Smooth muscle cell (in vitro differentiated cells): Measurements from ENCODE around the gene NUDT13. TPM values are rescaled to one million over a fixed set of nuclear protein-coding genes. Genes with fewer than 3 reads are reported as not detected.

Source experiments
- DNase-seq: peaks from one replicate; lab custom pipeline; 2025; ENCODE audit not compliant: unreplicated experiment; lab: John Stamatoyannopoulos, UW
- H2AFZ ChIP-seq: fragments of 200-600 bp; sonication (generic); 2 replicates; pipeline ENCODE4 v1.6.0; 2016; ENCODE audit warnings: antibody characterized with exemption, low read depth, mild to moderate bottlenecking
- H3F3A ChIP-seq: fragments of 200-600 bp; sonication (generic); 2 replicates; pipeline ENCODE4 v1.6.0; 2017; ENCODE audit warnings: antibody characterized with exemption, low read depth
- H3K27ac ChIP-seq: fragments of 200-600 bp; sonication (generic); 2 replicates; pipeline ENCODE4 v1.5.1; 2016; ENCODE audit warnings: low read depth, mild to moderate bottlenecking
- H3K27me3 ChIP-seq: fragments of 200-600 bp; sonication (generic); 2 replicates; pipeline ENCODE4 v1.6.1; 2016; ENCODE audit warnings: low read depth, mild to moderate bottlenecking
- H3K36me3 ChIP-seq: fragments of 200-600 bp; sonication (generic); 2 replicates; pipeline ENCODE4 v1.5.1; 2016; ENCODE audit warnings: low read depth
- H3K4me1 ChIP-seq: fragments of 200-600 bp; sonication (generic); 2 replicates; pipeline ENCODE4 v1.5.1; 2016; ENCODE audit warnings: low read depth
- H3K4me2 ChIP-seq: fragments of 200-600 bp; sonication (generic); 2 replicates; pipeline ENCODE4 v1.6.0; 2016; ENCODE audit warnings: mild to moderate bottlenecking
- H3K4me3 ChIP-seq: fragments of 200-600 bp; sonication (generic); 2 replicates; pipeline ENCODE4 v1.5.1; 2016; ENCODE audit warnings: mild to moderate bottlenecking
- H3K79me2 ChIP-seq: fragments of 200-600 bp; sonication (generic); 2 replicates; pipeline ENCODE4 v1.6.0; 2016; ENCODE audit warnings: low read depth, mild to moderate bottlenecking
- H3K9ac ChIP-seq: fragments of 200-600 bp; sonication (generic); 2 replicates; pipeline ENCODE4 v1.6.0; 2016; ENCODE audit warnings: low read depth
- H3K9me3 ChIP-seq: fragments of 200-600 bp; sonication (generic); replicated peaks from 2 replicates; pipeline ENCODE4 v1.5.1; 2016; ENCODE audit warnings: low read depth
- H4K20me1 ChIP-seq: fragments of 200-600 bp; sonication (generic); 2 replicates; pipeline ENCODE4 v1.6.0; 2016; ENCODE audit warnings: low read depth
- CTCF ChIP-seq: fragments of 200-600 bp; sonication (generic); IDR thresholded peaks from 2 replicates; pipeline ENCODE4 v1.5.1; 2017; ENCODE audit warnings: borderline replicate concordance, mild to moderate bottlenecking, antibody characterized with exemption; ENCODE audit not compliant: insufficient read depth, poor library complexity, severe bottlenecking
- WGBS: methylation state at CpG from one replicate; pipeline ENCODE4 v1.1.7; 2016; ENCODE audit warnings: low lambda C conversion rate; 5-methylcytosine and 5-hydroxymethylcytosine counted together
- polyA plus RNA-seq: library from polyadenylated mRNA; unstranded; fragments of >200 nt; fragmentation: Nextera tagmentation; extraction: Ambion mirVana; gene quantifications from 2 replicates; pipeline ENCODE4 v1.2.1, GENCODE V29; 2016
- small RNA-seq: library from RNA; depleted of rRNA; stranded (forward); fragments of <200 nt; gene quantifications from one replicate; pipeline ENCODE3, GENCODE V24; 2014
- total RNA-seq: library from RNA; depleted of rRNA; stranded (reverse); fragments of >200 nt; gene quantifications from 2 replicates; pipeline ENCODE4 v1.2.3, GENCODE V29; 2014

Gene NUDT13
- total and polyA plus RNA-seq, 2 experiments from 2014 or later: 0.36 to 1.7 TPM

- H3K4me2 ChIP-seq: no peak overlapping the region
- peaks cover 9% of the 10 kb centered on the region for H4K20me1 ChIP-seq
- DNase-seq: no peak
- H2AFZ ChIP-seq: no peak overlapping the region
- H3K27me3 ChIP-seq: no peaks in the 10 kb centered on the region
- H3K36me3 ChIP-seq: no peaks in the 10 kb centered on the region
- 96% methylated on average over 3 of the region's 3 CpGs for WGBS
- no peak overlapping the region for H3K9ac ChIP-seq
- TF ChIP-seq CTCF: no peak
- H3K79me2 ChIP-seq: peaks cover 46% of the 10 kb centered on the region
- H3F3A ChIP-seq: peaks cover 3% of the 10 kb centered on the region
- H3K9me3 ChIP-seq: no peaks in the 10 kb centered on the region
- H3K27ac ChIP-seq: no peak overlapping the region
- H3K4me3 ChIP-seq: peak overlapping the region; percentile 69
- H3K4me1 ChIP-seq: no peaks in the 10 kb centered on the region
Measured at GRCh38 chr10:73169320-73169719, 59.1 kb downstream of the NUDT13 start.

GRCh38 chr10:73172867-73173266 lies 62.6 kb downstream of the NUDT13 start:
- H3K36me3 ChIP-seq: no peaks in the 10 kb centered on the region
- no peaks in the 10 kb centered on the region for H3K27me3 ChIP-seq
- H3K27ac ChIP-seq: no peak overlapping the region
- H3F3A ChIP-seq: no peaks in the 10 kb centered on the region
- no peak overlapping the region for H2AFZ ChIP-seq
- no peak for TF ChIP-seq CTCF
- no peak overlapping the region for H3K9ac ChIP-seq
- H4K20me1 ChIP-seq: no peaks in the 10 kb centered on the region
- H3K79me2 ChIP-seq: peaks cover 14% of the 10 kb centered on the region
- no peaks in the 10 kb centered on the region for H3K9me3 ChIP-seq
- no peak overlapping the region for H3K4me3 ChIP-seq
- H3K4me2 ChIP-seq: no peak overlapping the region
- no peak for DNase-seq
- no peaks in the 10 kb centered on the region for H3K4me1 ChIP-seq

GRCh38 chr10:73174148-73174925 lies 64.1 kb downstream of the NUDT13 start:
- WGBS: 100% methylated on average over 1 of the region's 1 CpG
- H3K27me3 ChIP-seq: no peaks in the 10 kb centered on the region
- H3K9ac ChIP-seq: no peak overlapping the region
- no peaks in the 10 kb centered on the region for H3K4me1 ChIP-seq
- no peak overlapping the region for H3K4me2 ChIP-seq
- H3F3A ChIP-seq: no peaks in the 10 kb centered on the region
- TF ChIP-seq CTCF: no peak
- no peaks in the 10 kb centered on the region for H4K20me1 ChIP-seq
- no peak overlapping the region for H3K27ac ChIP-seq
- no peak for DNase-seq
- peaks cover 1% of the 10 kb centered on the region for H3K36me3 ChIP-seq
- peaks cover 4% of the 10 kb centered on the region for H3K79me2 ChIP-seq
- H3K9me3 ChIP-seq: no peaks in the 10 kb centered on the region
- no peak overlapping the region for H2AFZ ChIP-seq
- no peak overlapping the region for H3K4me3 ChIP-seq

Small RNAs within 50 kb of the gene (small RNA-seq; reads per million reads assigned to genes)
- gene RF00019 (not detected), gene SNORA11F (5.3 reads per million, percentile 64 among the genes with 10 or more reads in this experiment)

Other genes with a start within 250 kb of the NUDT13 start
- not detected in 2 replicates for gene OIT3, start 216.7 kb upstream of the NUDT13 start, total RNA-seq
- 0.08 TPM in 1 of 2 replicates, not detected in the other for gene OIT3, start 216.7 kb upstream of the NUDT13 start, polyA plus RNA-seq
- not detected in 2 replicates for gene PLA2G12B, start 155.6 kb upstream of the NUDT13 start, total RNA-seq
- gene PLA2G12B, start 155.6 kb upstream of the NUDT13 start, polyA plus RNA-seq: not detected in 2 replicates
- 489 and 568 TPM in 2 replicates for gene P4HA1, start 13.6 kb upstream of the NUDT13 start, total RNA-seq
- gene P4HA1, start 13.6 kb upstream of the NUDT13 start, polyA plus RNA-seq: 366 and 467 TPM in 2 replicates
- 34.0 and 38.2 TPM in 2 replicates for gene ECD, start 57.6 kb downstream of the NUDT13 start, total RNA-seq
- gene ECD, start 57.6 kb downstream of the NUDT13 start, polyA plus RNA-seq: 28.1 and 36.4 TPM in 2 replicates
- gene FAM149B1, start 57.7 kb downstream of the NUDT13 start, total RNA-seq: 29.0 and 33.6 TPM in 2 replicates
- 10.5 and 11.9 TPM in 2 replicates for gene FAM149B1, start 57.7 kb downstream of the NUDT13 start, polyA plus RNA-seq
- gene DNAJC9, start 136.8 kb downstream of the NUDT13 start, total RNA-seq: 22.1 and 32.1 TPM in 2 replicates
- 19.7 and 22.1 TPM in 2 replicates for gene DNAJC9, start 136.8 kb downstream of the NUDT13 start, polyA plus RNA-seq
- 37.4 and 42.1 TPM in 2 replicates for gene MRPS16, start 142.2 kb downstream of the NUDT13 start, total RNA-seq
- gene MRPS16, start 142.2 kb downstream of the NUDT13 start, polyA plus RNA-seq: 82.6 and 93.5 TPM in 2 replicates
- gene CFAP70, start 248.4 kb downstream of the NUDT13 start, total RNA-seq: 0.22 and 0.31 TPM in 2 replicates
- 0.08 and 0.41 TPM in 2 replicates for gene CFAP70, start 248.4 kb downstream of the NUDT13 start, polyA plus RNA-seq